Brain pericyte (primary cell): ENCODE measurements around the gene GLYATL3.

Experiments
- DNase-seq: peaks from one replicate; pipeline ENCODE4 v3.0.0-alpha.2; 2012; ENCODE audit warnings: low read depth, low spot score

The GLYATL3 gene

GRCh38 chr6:49548613-49549304, 49.0 kb downstream of the GLYATL3 start:
- no peak for DNase-seq

GRCh38 chr6:49549691-49550491, 50.2 kb downstream of the GLYATL3 start:
- DNase-seq = no peak

GRCh38 chr6:49550492-49551077, 50.9 kb downstream of the GLYATL3 start, which contains the start of gene C6orf141:
C6orf141 (plus strand) TSS chr6:49550668; CDS start chr6:49550793, 125 bp downstream.
- no peak for DNase-seq

- no peak for DNase-seq
Measured at GRCh38 chr6:49551078-49551865, 51.5 kb downstream of the GLYATL3 start.

GRCh38 chr6:49551866-49552129, 52.1 kb downstream of the GLYATL3 start:
- DNase-seq = no peak

- DNase-seq = no peak
Measured at GRCh38 chr6:49552596-49552995, 52.9 kb downstream of the GLYATL3 start.

GRCh38 chr6:49553384-49553783, 53.7 kb downstream of the GLYATL3 start:
- no peak for DNase-seq

GRCh38 chr6:49555951-49556350, 56.2 kb downstream of the GLYATL3 start:
- DNase-seq = no peak

- DNase-seq = no peak
Measured at GRCh38 chr6:49556429-49556837, 56.7 kb downstream of the GLYATL3 start.

- DNase-seq = no peak
Measured at GRCh38 chr6:49557177-49557576, 57.5 kb downstream of the GLYATL3 start.

GRCh38 chr6:49558238-49558637, 58.5 kb downstream of the GLYATL3 start:
- DNase-seq = no peak

GRCh38 chr6:49563006-49563886, 63.5 kb downstream of the GLYATL3 start:
- DNase-seq = no peak

GRCh38 chr6:49564552-49564951, 64.8 kb downstream of the GLYATL3 start:
- no peak for DNase-seq

GRCh38 chr6:49565261-49565660, 65.5 kb downstream of the GLYATL3 start:
- no peak for DNase-seq

GRCh38 chr6:49565855-49566254, 66.1 kb downstream of the GLYATL3 start:
- DNase-seq = no peak

GRCh38 chr6:49570474-49571079, 70.9 kb downstream of the GLYATL3 start:
- DNase-seq = no peak

GRCh38 chr6:49576618-49577017, 76.9 kb downstream of the GLYATL3 start:
- no peak for DNase-seq
